GM19035 (cell line): ENCODE results near the gene HLF.

ENCODE experiments used
- ATAC-seq: cut with Tn5 transposase; IDR thresholded peaks from one replicate; pipeline ENCODE4 v1.9.1; 2021; ENCODE audit not compliant: unreplicated experiment

The HLF gene

DNA sequence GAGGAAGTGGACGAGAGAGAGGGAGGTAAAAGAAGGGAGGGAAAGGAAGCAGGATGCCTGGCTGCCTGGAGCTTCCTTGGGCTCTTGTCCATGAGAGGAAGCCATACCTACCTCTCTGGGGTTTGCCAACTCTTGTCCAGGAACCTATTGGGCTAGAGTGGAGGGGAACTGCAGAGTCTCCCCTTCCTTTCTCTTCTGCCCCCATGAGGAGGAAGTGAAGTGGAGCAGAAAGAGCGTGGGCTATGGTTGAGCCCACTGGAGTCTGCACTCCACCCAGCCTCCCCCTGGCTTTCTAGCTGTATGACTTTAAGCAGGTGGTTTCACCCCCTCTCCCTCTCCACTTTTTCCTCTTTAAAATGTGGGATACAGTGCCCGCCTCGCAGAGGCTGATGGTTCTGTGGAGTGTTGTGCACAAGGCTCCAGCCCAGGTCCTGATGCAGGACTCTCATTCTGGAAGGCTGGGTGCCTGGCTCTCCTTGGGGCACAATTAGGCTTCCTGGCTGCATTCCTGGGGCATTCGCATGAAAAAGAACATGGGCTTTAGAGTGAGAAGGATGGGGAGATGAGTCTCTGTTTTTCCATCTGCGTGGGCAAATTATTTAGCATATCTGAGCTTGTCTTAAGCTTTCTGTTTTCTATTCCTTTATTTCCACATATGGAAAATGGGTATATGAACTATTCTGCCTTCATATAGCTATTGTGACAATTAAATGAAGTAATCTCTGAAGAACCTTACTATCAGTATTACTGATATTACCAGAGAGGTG lies 40.7 kb downstream of the HLF start:
- no peak for ATAC-seq

DNA sequence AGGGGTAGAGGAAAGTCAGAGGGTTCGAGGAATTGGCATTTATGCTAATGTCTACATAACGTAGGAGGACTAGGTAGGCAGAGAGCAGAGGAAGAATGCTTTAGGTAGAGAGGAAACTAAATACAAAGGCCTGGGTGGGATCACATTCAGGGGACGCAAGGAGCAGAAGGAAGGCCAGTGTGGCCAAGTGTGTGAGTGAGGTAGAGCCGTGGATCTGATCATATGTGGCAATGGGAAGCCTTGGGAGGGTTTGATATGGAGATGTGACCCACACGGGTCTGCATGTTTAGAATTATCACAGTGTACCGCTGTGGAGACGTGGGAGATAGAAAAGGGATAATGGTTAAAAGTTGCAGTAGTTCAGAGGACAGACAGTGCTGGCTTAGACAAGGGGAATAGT lies 43.1 kb downstream of the HLF start:
- no peak for ATAC-seq

DNA sequence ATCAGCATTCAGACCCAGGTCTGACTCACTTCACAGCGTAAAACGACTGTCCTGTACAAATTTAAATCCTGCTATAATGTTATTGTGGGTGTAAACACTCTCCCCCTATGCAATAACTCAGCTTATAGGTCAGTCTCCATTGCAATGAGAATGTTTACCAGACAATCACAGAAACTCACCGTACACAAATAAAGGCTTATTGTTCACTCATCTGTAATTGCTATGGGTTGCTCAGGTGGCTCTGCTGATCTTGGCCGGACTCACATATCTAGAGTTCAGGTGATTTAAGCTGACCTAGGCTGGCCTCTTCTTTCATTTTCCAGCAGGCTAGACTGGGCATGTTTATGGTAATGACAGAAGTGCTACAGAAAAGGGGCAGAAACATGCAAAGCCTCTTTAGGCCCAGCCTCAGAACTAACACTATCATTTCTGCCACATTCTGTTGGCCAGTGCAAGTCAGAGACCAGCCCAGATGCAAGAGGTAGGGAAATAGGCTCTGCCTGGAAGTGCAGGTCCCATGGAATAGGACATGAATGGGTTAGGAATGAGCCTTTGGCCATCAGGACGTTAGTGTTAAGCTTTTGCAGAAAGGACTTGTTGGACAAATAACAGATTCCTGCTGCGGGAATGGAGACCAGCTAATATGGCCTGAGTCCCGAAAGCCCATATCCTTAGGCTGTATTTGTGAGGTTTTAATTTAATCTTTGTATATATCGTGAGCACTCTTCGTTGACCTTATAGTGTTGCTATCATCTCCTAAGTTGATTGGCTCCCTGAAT lies 44.0 kb downstream of the HLF start:
- ATAC-seq: no peak

DNA sequence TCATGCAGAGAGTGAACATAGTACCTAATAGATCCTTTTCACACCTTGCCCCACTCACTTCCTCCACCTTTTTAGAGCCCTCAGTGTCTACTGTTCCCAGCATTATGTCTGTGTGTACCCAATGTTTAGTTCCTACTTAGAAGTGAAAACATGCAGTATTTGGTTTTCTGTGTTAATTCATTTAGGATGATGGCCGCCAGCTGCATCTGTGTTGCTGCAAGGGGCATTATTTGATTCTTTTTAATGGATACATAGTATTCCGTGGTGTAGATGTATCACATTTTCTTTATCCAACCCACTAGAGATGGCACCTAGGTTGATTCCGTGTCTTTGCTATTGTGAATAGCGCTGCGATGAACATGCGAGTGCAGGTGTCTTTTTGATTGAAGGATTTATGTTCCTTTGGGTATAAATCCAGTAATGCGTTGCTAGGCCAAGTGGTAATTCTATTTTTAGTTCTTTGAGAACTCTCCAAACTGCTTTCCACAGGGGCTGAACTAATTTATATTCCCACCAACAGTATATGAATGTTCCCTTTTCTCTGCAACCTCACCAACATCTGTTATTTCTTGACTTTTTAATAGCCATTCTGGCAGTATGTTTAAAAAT lies 47.1 kb downstream of the HLF start:
- no peak for ATAC-seq

DNA sequence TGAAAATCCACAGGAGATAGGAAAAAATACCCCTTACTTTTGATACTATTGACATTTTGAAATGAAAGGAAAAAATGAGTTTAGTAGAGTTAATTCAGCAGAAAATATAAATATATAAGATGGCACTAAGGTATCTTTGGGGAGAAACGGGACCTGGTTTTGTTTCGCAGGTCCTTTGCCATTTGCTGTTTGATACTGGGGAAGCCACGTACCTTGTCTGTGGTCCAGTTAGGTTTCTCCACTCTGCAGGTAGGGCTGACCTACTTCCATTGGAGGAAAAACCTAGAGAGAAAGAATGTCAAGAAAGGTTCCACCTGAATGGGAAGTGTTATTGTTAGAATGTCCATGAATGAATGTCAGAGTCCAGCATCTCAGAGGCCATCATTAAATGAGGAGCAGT lies 48.1 kb downstream of the HLF start:
- no peak for ATAC-seq

DNA sequence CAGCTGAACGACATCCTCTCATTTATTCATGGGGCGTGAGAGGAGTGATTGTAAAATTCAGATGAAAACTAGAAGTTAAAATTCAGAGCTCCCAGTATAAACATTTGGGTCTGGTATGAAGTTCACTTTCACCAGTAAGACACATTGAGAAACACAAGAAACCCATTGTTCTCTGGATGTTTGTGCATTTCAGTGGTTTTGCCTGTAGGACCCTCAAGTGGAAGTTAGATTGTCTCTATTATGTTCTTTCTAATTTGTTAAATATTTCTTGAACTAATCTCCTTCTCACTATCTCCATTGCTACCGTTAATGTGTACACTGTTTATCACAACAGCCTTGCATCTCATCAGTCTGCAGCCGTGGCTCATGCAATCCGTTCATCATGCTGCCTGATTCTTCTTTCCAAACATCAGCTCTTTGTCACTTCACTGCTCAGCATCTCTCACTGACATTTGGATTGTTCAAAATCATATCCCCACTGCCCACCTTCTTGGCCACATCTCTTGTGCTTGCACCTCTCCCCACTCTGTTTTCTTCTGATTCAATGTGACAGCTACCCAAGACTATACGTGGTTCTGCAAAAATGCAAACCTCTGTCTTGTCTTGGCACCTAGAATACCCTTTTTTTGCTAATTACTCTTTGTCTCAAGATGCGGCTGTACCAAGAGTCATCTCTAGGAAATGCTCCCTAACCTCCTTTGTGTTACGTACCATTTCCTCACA lies 49.5 kb downstream of the HLF start:
- ATAC-seq: no peak

DNA sequence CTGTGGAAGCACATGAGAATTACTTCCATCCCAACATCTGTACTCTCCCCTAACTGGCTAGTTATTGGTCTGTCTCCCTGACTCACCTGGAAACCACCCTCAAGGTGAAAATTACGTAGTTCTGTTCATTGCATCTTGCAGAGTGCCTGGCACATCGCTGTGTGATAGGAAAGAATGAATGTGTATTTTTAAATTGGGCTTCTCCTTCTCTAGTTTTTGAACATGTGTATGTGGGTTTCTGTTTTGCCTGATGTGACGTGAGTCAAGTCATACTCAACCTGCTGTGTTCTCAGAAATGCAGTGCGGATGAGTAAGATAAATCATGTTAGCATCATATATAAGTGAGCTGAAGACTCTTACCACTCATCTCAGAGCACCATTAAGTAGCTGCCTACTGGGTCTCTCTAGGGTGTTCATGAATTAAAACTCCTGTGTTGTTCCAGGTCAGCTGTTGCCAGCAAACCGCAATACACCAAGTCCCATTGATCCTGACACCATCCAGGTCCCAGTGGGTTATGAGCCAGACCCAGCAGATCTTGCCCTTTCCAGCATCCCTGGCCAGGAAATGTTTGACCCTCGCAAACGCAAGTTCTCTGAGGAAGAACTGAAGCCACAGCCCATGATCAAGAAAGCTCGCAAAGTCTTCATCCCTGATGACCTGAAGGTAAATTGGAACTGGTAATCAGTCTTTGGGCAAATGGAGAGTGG lies 50.2 kb downstream of the HLF start:
- ATAC-seq: no peak

DNA sequence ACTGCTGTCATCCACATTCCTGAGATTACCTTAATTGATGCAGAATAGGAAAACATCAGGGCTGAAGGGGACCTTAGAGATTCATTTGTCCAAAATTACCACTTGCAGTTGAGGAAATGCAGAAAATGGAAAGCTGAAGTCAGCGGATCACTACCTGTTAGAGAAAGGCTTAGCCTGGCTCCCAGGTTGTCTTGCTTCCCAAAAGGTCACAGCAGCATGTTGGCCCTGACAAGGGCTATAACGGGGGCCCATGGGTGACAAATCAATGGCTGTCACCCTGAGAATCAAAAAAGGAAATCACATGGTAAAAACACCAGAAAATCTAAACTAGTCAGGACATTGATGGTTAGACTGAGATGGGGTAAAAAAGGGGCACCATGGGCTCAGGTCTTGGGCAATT lies 51.7 kb downstream of the HLF start:
- ATAC-seq: no peak

DNA sequence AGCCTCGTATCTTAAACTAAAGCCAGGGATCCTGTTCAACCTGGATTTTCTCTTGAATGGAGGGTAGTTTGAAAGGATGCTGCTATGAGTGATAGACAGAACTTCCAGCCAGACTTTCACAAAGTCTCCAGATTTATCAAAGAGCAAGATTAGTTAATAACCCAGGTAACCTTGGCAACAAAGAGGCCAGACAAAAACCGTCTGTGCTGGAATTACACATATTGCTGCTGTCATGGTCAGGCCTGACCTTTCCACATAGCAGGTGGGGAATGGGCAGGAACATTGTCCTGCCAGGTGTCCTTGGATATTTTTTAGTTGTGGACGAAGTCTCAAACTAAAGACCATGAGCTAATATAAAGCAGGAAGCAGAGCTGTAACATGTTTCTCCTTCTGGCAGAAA lies 52.5 kb downstream of the HLF start:
- no peak for ATAC-seq

DNA sequence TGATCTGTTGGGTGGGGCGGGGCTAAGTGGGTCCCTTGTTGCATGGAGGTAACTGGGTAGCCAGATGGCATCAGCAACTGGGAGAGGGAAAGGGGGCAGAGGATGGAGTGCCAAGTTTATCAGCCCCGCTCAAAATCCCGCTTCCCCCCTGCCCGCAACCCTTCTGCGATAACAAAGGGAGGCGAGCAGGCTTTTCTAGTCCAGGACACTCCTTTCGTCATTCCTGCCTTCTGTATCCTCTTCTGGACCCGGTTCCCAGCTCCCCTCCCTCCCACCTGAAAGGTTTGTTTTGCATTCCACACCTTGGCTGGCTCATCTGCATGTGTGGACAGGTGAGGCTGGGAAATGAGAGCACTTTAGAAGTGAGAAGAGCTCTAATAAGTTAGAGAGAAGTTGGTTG lies 53.3 kb downstream of the HLF start:
- no peak for ATAC-seq

DNA sequence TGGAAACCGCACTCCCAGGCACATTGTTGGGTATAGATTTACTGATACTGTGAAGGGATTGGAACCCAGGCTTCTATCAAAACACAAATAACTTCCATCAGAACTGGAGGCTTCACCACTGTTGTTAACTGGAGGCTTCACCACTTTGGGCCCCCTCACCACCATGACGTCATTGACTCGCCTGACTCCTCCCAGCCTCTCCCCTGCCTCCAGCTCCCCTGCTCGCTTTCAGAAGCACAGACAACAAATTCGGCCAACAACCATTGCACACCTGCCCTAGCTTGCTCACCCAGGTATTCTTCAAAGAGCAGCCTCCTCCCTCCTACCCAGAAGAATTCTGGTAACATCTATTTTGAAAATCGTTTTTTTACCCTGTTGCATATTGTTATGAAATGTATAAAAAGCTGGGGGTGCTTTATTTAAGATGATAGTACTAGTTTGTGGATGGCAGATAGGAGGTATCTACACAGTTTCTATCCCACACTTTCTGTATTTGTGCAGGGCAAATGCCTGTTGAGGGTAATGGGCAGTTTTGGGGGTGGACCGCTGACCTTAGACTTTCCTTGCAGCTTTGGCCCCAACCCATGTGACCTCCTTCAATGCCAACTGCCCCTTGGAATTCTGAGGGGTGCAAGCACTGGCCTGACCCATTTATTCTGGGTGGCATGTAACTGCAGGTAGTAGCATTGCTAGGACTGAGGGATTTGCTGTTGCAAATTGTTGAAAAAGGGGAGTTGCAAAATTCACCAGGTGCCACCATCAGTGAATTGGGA lies 54.1 kb downstream of the HLF start:
- no peak for ATAC-seq

DNA sequence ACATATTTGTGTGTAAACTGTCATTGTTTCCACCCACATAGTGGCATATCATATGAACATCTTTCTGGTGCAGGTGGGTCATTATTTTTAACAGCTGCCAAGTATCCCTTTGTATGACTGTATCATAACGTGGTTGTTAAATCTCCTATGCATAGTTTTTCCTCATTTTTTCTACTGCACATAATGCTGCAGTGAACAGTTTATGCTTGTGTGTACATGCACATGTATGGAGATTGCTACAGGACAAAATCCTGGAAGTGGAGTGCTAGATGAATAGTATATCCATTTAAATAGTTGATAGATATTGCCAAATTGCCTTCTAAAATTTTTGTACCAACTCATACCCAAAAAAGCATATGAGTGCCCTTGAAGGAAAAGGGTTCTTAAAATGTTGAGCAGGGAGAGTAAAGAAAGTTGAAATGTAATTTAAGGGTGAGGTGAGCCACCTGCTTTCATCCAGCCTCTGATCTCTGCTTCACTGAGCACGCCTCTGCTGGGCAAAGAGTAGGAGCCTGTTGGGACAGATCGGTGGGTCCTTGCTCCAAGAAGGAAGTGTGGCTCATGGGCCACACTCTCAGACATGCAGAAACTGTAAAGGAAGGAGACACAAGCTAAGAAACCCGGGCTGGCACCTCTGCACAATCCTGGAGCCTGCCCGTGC lies 55.3 kb downstream of the HLF start:
- ATAC-seq: no peak

DNA sequence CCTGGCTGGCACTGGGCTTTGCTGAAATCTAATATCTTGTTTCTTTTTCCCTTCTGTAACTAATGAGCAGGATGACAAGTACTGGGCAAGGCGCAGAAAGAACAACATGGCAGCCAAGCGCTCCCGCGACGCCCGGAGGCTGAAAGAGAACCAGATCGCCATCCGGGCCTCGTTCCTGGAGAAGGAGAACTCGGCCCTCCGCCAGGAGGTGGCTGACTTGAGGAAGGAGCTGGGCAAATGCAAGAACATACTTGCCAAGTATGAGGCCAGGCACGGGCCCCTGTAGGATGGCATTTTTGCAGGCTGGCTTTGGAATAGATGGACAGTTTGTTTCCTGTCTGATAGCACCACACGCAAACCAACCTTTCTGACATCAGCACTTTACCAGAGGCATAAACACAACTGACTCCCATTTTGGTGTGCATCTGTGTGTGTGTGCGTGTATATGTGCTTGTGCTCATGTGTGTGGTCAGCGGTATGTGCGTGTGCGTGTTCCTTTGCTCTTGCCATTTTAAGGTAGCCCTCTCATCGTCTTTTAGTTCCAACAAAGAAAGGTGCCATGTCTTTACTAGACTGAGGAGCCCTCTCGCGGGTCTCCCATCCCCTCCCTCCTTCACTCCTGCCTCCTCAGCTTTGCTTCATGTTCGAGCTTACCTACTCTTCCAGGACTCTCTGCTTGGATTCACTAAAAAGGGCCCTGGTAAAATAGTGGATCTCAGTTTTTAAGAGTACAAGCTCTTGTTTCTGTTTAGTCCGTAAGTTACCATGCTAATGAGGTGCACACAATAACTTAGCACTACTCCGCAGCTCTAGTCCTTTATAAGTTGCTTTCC lies 56.0 kb downstream of the HLF start:
- ATAC-seq: no peak

DNA sequence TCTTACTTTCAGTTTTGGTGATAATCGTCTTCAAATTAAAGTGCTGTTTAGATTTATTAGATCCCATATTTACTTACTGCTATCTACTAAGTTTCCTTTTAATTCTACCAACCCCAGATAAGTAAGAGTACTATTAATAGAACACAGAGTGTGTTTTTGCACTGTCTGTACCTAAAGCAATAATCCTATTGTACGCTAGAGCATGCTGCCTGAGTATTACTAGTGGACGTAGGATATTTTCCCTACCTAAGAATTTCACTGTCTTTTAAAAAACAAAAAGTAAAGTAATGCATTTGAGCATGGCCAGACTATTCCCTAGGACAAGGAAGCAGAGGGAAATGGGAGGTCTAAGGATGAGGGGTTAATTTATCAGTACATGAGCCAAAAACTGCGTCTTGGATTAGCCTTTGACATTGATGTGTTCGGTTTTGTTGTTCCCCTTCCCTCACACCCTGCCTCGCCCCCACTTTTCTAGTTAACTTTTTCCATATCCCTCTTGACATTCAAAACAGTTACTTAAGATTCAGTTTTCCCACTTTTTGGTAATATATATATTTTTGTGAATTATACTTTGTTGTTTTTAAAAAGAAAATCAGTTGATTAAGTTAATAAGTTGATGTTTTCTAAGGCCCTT lies 56.8 kb downstream of the HLF start:
- ATAC-seq: no peak

DNA sequence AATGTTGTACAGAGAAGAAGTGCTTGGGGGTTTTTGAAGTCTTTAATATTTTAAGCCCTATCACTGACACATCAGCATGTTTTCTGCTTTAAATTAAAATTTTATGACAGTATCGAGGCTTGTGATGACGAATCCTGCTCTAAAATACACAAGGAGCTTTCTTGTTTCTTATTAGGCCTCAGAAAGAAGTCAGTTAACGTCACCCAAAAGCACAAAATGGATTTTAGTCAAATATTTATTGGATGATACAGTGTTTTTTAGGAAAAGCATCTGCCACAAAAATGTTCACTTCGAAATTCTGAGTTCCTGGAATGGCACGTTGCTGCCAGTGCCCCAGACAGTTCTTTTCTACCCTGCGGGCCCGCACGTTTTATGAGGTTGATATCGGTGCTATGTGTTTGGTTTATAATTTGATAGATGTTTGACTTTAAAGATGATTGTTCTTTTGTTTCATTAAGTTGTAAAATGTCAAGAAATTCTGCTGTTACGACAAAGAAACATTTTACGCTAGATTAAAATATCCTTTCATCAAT lies 57.8 kb downstream of the HLF start:
- ATAC-seq: no peak

DNA sequence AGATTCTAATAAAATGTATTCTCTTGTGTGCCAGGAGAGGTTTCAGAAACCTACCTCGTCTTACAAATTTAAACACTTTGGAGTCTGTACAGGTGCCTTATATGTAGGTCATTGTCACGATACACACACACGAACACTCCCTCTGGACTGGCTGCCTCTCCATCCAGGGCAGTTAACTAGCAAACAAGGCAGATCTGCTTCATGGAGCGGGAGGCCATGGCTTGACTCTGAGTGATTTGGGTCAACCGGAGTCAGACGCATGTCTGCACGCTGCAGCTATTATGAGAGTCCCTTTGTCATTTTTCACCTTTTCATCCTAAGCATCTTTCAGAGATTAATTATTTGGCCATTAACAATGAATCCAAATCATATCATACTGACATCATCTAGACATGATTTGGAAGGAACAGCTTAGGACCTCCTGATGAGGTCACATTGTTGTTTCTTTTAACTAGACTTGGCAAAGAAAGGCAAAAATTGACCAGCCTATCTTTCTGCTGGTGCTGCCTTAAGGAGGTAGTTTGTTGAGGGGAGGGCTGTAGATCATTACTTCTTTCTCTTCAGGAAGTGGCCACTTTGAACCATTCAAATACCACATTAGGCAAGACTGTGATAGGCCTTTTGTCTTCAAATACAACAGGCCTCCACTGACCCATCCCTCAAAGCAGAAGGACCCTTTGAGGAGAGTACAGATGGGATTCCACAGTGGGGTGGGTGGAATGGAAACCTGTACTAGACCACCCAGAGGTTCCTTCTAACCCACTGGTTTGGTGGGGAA lies 58.9 kb downstream of the HLF start:
- no peak for ATAC-seq

DNA sequence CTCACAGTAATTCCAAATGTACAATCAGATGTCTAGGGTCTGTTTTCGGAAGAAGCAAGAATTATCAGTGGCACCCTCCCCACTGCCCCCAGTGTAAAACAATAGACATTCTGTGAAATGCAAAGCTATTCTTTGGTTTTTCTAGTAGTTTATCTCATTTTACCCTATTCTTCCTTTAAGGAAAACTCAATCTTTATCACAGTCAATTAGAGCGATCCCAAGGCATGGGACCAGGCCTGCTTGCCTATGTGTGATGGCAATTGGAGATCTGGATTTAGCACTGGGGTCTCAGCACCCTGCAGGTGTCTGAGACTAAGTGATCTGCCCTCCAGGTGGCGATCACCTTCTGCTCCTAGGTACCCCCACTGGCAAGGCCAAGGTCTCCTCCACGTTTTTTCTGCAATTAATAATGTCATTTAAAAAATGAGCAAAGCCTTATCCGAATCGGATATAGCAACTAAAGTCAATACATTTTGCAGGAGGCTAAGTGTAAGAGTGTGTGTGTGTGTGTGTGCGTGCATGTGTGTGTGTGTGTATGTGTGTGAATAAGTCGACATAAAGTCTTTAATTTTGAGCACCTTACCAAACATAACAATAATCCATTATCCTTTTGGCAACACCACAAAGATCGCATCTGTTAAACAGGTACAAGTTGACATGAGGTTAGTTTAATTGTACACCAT lies 59.7 kb downstream of the HLF start:
- no peak for ATAC-seq
